HepG2 (cell line): ENCODE data around the gene IPO13. TPM values are rescaled to one million over a fixed set of nuclear protein-coding genes. Genes with fewer than 3 reads are reported as not detected.

Source experiments
- ATAC-seq: fragments of 200-7000 bp; cut with Tn5 transposase; 3 replicates; pipeline ENCODE4 v1.9.1; 2020; ENCODE audit warnings: mild to moderate bottlenecking, moderate library complexity
- BruUV-seq: library from RNA; stranded (reverse); fragments of 400-500 nt; replicated peaks from 2 replicates; lab custom pipeline; 2021; lab: Mats Ljungman, UMichigan
- CTCF ChIA-PET: fragments of 300-600 bp; formaldehyde crosslinking; extraction: SDS; loops from one replicate; lab custom pipeline; 2021; ENCODE audit warnings: low total read pairs, inconsistent platforms, low intra/inter-chr PET ratio; lab: Yijun Ruan, JAX
- POLR2A ChIA-PET: fragments of 350-600 bp; sonication (Branson Sonifier 250); formaldehyde crosslinking; loops from one replicate; lab custom pipeline; 2020; ENCODE audit warnings: antibody characterized with exemption, inconsistent platforms; lab: Yijun Ruan, JAX
- DNase-seq: peaks from one replicate; pipeline ENCODE4 v3.0.0-alpha.2; 2015; ENCODE audit warnings: low spot score
- FAIRE-seq: peaks from 3 replicates; lab custom pipeline; 2011; peaks lifted over from hg19 to GRCh38; lab: Jason Lieb, UNC
- H2AFZ ChIP-seq: one replicate; pipeline ENCODE4 v1.6.1; 2011; ENCODE audit warnings: low read length, inconsistent platforms
- H3K27ac ChIP-seq: fragments of 300-600 bp; 3 replicates; pipeline ENCODE4 v1.8.0; 2011; ENCODE audit warnings: mixed run types, mild to moderate bottlenecking, mixed read lengths, low read length, inconsistent platforms; ENCODE audit not compliant: insufficient read depth; ENCODE audit errors: extremely low read length
- H3K27me3 ChIP-seq, 2 experiments: fragments of 200-600 bp in 1 of 2; 2 replicates in 1 of 2; 3 replicates in 1 of 2; pipeline versions ENCODE4 v1.6.0 to v1.8.0; 2011; ENCODE audit warnings: low read length in 2 of 2, mild to moderate bottlenecking in 2 of 2, moderate library complexity in 2 of 2, inconsistent platforms in 1 of 2; ENCODE audit not compliant: insufficient read depth in 2 of 2, control insufficient read depth in 1 of 2
- H3K36me3 ChIP-seq, 2 experiments: fragments of 200-600 bp in 1 of 2; replicated peaks in 1 of 2; 2 replicates in 1 of 2; 3 replicates in 1 of 2; pipeline versions ENCODE4 v1.5.1 to v1.8.0; 2011; ENCODE audit warnings: low read length in 2 of 2, inconsistent platforms in 1 of 2; ENCODE audit not compliant: insufficient read depth in 2 of 2, control insufficient read depth in 1 of 2
- H3K4me1 ChIP-seq: 2 replicates; pipeline ENCODE4 v1.5.1; 2012; ENCODE audit warnings: low read length, inconsistent platforms; ENCODE audit not compliant: insufficient read depth
- H3K4me2 ChIP-seq: 2 replicates; pipeline ENCODE4 v1.6.0; 2011; ENCODE audit warnings: low read depth, low read length, inconsistent platforms
- H3K4me3 ChIP-seq, 3 experiments: fragments of 200-600 bp in 1 of 3; sonication (generic), shearing (Covaris generic) in 1 of 3; replicated peaks in 1 of 3; 2 replicates each; pipeline ENCODE4 v1.5.1; 2011 to 2016; ENCODE audit warnings: low read length in 3 of 3, inconsistent platforms in 2 of 3, low read depth in 2 of 3, mild to moderate bottlenecking in 2 of 3, control low read depth in 1 of 3, mixed read lengths in 1 of 3; ENCODE audit not compliant: insufficient read depth in 1 of 3
- H3K79me2 ChIP-seq: one replicate; pipeline ENCODE4 v1.6.1; 2011; ENCODE audit warnings: low read length, inconsistent platforms; ENCODE audit not compliant: insufficient read depth
- H3K9ac ChIP-seq: 2 replicates; pipeline ENCODE4 v1.6.0; 2011; ENCODE audit warnings: mild to moderate bottlenecking, low read depth, low read length, inconsistent platforms; ENCODE audit not compliant: insufficient read depth
- H3K9me3 ChIP-seq: 2 replicates; pipeline ENCODE4 v1.5.1; 2012; ENCODE audit warnings: mild to moderate bottlenecking, low read length
- H4K20me1 ChIP-seq: 2 replicates; pipeline ENCODE4 v1.6.0; 2011; ENCODE audit warnings: inconsistent platforms, mild to moderate bottlenecking, low read length, moderate library complexity; ENCODE audit not compliant: insufficient read depth
- ATAD3A ChIP-seq: sonication (generic); formaldehyde crosslinking; IDR thresholded peaks from 2 replicates; pipeline ENCODE4 v1.4.0; 2020; ENCODE audit warnings: missing genetic modification reagents
- BRD4 ChIP-seq: sonication (generic); formaldehyde crosslinking; IDR thresholded peaks from 2 replicates; pipeline ENCODE4 v1.4.0; 2020; ENCODE audit warnings: missing genetic modification reagents
- CAMTA2 ChIP-seq: sonication (generic); formaldehyde crosslinking; IDR thresholded peaks from 2 replicates; pipeline ENCODE4 v1.4.0; 2020; ENCODE audit warnings: mild to moderate bottlenecking, missing genetic modification reagents, borderline replicate concordance
- CCAR2 ChIP-seq: fragments of 200-400 bp; formaldehyde crosslinking; optimal IDR thresholded peaks from 2 replicates; pipeline ENCODE3; 2018; ENCODE audit warnings: low read depth, mild to moderate bottlenecking, low read length, moderate library complexity
- FOXM1 ChIP-seq: sonication (generic); formaldehyde crosslinking; IDR thresholded peaks from 2 replicates; pipeline ENCODE4 v1.5.0; 2020; ENCODE audit warnings: missing genetic modification reagents
- GATA4 ChIP-seq: sonication (generic); IDR thresholded peaks from 2 replicates; pipeline ENCODE4 v1.6.1; 2016; ENCODE audit warnings: antibody characterized with exemption, low read depth, borderline replicate concordance
- GZF1 ChIP-seq: sonication (generic); formaldehyde crosslinking; IDR thresholded peaks from 2 replicates; pipeline ENCODE4 v1.5.1; 2020; ENCODE audit warnings: mild to moderate bottlenecking, missing genetic modification reagents
- HDAC2 ChIP-seq: sonication (generic); formaldehyde crosslinking; IDR thresholded peaks from 2 replicates; pipeline ENCODE4 v1.4.0; 2020; ENCODE audit warnings: missing genetic modification reagents
- MTA3 ChIP-seq: sonication (generic); formaldehyde crosslinking; IDR thresholded peaks from 2 replicates; pipeline ENCODE4 v1.4.0; 2020; ENCODE audit warnings: missing genetic modification reagents
- MZF1 ChIP-seq: sonication (generic); formaldehyde crosslinking; IDR thresholded peaks from 2 replicates; pipeline ENCODE4 v1.8.1; 2023; ENCODE audit warnings: mild to moderate bottlenecking, missing genetic modification reagents, borderline replicate concordance
- RBM39 ChIP-seq: fragments of 200-400 bp; formaldehyde crosslinking; IDR thresholded peaks from one replicate; pipeline ENCODE4 v1.6.1; 2018; ENCODE audit warnings: antibody characterized with exemption, mild to moderate bottlenecking, low read depth, low read length; ENCODE audit not compliant: poor library complexity, severe bottlenecking
- SP1 ChIP-seq, 2 experiments: fragments of 450-650 bp in 1 of 2; sonication (generic) in 1 of 2; formaldehyde crosslinking in 1 of 2; IDR thresholded peaks; 2 replicates each; pipeline versions ENCODE4 v1.4.0 to v1.6.1; 2016 to 2020; ENCODE audit warnings: missing genetic modification reagents in 1 of 2
- SP4 ChIP-seq: sonication (generic); formaldehyde crosslinking; IDR thresholded peaks from 2 replicates; pipeline ENCODE4 v1.8.1; 2023; ENCODE audit warnings: mild to moderate bottlenecking, missing genetic modification reagents
- ZBTB3 ChIP-seq: sonication (generic); formaldehyde crosslinking; IDR thresholded peaks from 2 replicates; pipeline ENCODE4 v1.4.0; 2020; ENCODE audit warnings: low read depth, mild to moderate bottlenecking, moderate library complexity, missing genetic modification reagents, borderline replicate concordance
- ZNF432 ChIP-seq: sonication (generic); formaldehyde crosslinking; IDR thresholded peaks from 2 replicates; pipeline ENCODE4 v1.5.0; 2020; ENCODE audit warnings: missing genetic modification reagents, mild to moderate bottlenecking, borderline replicate concordance
- ZNF564 ChIP-seq: sonication (generic); formaldehyde crosslinking; IDR thresholded peaks from 2 replicates; pipeline ENCODE4 v1.8.1; 2023; ENCODE audit warnings: mild to moderate bottlenecking, missing genetic modification reagents
- WGBS: methylation state at CpG from one replicate; pipeline ENCODE4 v1.1.6; 2017; ENCODE audit warnings: low lambda C conversion rate; 5-methylcytosine and 5-hydroxymethylcytosine counted together
- in situ Hi-C: cut with HindIII; loops from 2 replicates; pipeline ENCODE4 v1.10.0; 2017; ENCODE audit warnings: low pct_unique_long_range_greater_than_20kb; ENCODE audit not compliant: extremely low pct_ligation_motif_present
- intact Hi-C: fragments of 100-400 bp; cut with micrococcal nuclease; formaldehyde crosslinking; loops from one replicate; pipeline ENCODE4 v1.10.0; 2022; ENCODE audit not compliant: unreplicated experiment
- polyA plus RNA-seq, 8 experiments: library from polyadenylated mRNA; depleted of rRNA in 3 of 8; stranded (reverse) in 7 of 8; unstranded in 1 of 8; fragments of >200 nt; fragmentation: Illumina TruSeq in 4 of 8; extraction: Trizol in 4 of 8; gene quantifications; 2 replicates each; pipeline versions ENCODE4 v1.2.1 to v1.2.3, GENCODE V29; 2011 to 2016; ENCODE audit warnings: low read depth in 4 of 8, missing spikeins in 1 of 8, mixed read lengths in 1 of 8; ENCODE audit not compliant: insufficient read depth in 1 of 8
- total RNA-seq, 5 experiments: library from RNA; depleted of rRNA; stranded (reverse); fragments of >200 nt; fragmentation: Illumina TruSeq; extraction: Trizol; gene quantifications; 2 replicates each; pipeline ENCODE4 v1.2.3, GENCODE V29; 2016; ENCODE audit warnings: low read depth in 1 of 5
- TF ChIP-seq, protein P1 (sequence below): IDR thresholded peaks from 2 replicates; pipeline ENCODE4 v1.6.1; 2016; ENCODE audit warnings: control low read depth
- TF ChIP-seq, protein P2 (sequence below): sonication (generic); formaldehyde crosslinking; IDR thresholded peaks from 2 replicates; pipeline ENCODE4 v1.4.0; 2020; ENCODE audit warnings: missing genetic modification reagents
- TF ChIP-seq, protein P3 (sequence below): sonication (generic); formaldehyde crosslinking; IDR thresholded peaks from 2 replicates; pipeline ENCODE4 v1.4.0; 2020; ENCODE audit warnings: missing genetic modification reagents, borderline replicate concordance

The IPO13 gene
- total and polyA plus RNA-seq, 2 of the 13 experiments (the other 11 are each of a cell fraction or from before 2014, with no cell fraction given): 12.9 to 15.6 TPM

DNA sequence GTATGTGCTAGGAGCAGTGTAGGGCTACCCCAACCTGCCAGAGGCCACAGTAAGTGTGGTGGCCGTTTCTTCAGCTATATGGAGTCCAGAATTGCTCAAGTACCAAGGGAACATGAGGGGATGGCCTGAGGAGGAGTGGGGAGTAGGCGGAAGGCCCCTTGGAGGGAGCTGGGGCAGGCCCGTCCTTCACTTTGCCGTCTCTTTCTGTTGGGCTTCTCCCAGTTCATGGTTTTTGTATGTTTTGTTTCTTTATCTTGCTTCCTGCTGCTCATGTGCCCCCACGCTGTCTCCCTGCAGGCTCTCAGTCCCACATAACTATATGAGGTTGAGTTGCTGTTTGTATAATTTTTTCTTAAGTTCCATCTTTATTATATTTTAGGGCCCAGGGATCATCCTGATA, 17.1 kb downstream of the IPO13 start:
- H3K4me2 ChIP-seq: no peak overlapping the region
- no peaks in the 10 kb centered on the region for H4K20me1 ChIP-seq
- no peak overlapping the region for H2AFZ ChIP-seq
- no peaks in the 10 kb centered on the region for H3K4me1 ChIP-seq
- H3K27ac ChIP-seq: no peak overlapping the region
- no peak for FAIRE-seq
- CTCF ChIA-PET: no interaction called here
- H3K4me3 ChIP-seq: no peak overlapping the region
- intact Hi-C loops: no loop called here
- in situ Hi-C loops: no loop called here
- no peak for TF ChIP-seq FOXM1 (CRISPR knock-in tag)
- TF ChIP-seq CAMTA2 (CRISPR knock-in tag): no peak
- TF ChIP-seq, protein P1, sequence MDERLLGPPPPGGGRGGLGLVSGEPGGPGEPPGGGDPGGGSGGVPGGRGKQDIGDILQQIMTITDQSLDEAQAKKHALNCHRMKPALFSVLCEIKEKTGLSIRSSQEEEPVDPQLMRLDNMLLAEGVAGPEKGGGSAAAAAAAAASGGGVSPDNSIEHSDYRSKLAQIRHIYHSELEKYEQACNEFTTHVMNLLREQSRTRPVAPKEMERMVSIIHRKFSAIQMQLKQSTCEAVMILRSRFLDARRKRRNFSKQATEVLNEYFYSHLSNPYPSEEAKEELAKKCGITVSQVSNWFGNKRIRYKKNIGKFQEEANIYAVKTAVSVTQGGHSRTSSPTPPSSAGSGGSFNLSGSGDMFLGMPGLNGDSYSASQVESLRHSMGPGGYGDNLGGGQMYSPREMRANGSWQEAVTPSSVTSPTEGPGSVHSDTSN: no peak
- no peak for TF ChIP-seq ZBTB3 (CRISPR knock-in tag)
- TF ChIP-seq CCAR2: no peak
- no peak for TF ChIP-seq BRD4
- TF ChIP-seq HDAC2 (CRISPR knock-in tag): no peak
- TF ChIP-seq MTA3 (CRISPR knock-in tag): no peak
- no peak for TF ChIP-seq RBM39
- no peak for TF ChIP-seq ZNF564 (CRISPR knock-in tag)
- TF ChIP-seq, protein P2, sequence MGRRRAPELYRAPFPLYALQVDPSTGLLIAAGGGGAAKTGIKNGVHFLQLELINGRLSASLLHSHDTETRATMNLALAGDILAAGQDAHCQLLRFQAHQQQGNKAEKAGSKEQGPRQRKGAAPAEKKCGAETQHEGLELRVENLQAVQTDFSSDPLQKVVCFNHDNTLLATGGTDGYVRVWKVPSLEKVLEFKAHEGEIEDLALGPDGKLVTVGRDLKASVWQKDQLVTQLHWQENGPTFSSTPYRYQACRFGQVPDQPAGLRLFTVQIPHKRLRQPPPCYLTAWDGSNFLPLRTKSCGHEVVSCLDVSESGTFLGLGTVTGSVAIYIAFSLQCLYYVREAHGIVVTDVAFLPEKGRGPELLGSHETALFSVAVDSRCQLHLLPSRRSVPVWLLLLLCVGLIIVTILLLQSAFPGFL (CRISPR knock-in tag): no peak
- no peak for TF ChIP-seq GZF1
- TF ChIP-seq GATA4: no peak
- TF ChIP-seq, protein P3, sequence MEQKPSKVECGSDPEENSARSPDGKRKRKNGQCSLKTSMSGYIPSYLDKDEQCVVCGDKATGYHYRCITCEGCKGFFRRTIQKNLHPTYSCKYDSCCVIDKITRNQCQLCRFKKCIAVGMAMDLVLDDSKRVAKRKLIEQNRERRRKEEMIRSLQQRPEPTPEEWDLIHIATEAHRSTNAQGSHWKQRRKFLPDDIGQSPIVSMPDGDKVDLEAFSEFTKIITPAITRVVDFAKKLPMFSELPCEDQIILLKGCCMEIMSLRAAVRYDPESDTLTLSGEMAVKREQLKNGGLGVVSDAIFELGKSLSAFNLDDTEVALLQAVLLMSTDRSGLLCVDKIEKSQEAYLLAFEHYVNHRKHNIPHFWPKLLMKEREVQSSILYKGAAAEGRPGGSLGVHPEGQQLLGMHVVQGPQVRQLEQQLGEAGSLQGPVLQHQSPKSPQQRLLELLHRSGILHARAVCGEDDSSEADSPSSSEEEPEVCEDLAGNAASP (CRISPR knock-in tag): no peak
- TF ChIP-seq ATAD3A (CRISPR knock-in tag): no peak
- no peak for TF ChIP-seq ZNF432 (CRISPR knock-in tag)
- no peak for TF ChIP-seq MZF1 (CRISPR knock-in tag)
- no peak for TF ChIP-seq SP1 (IDR thresholded peaks at IDR 0.05)
- no peak for TF ChIP-seq SP1 (CRISPR knock-in tag; IDR thresholded peaks at IDR 0.05)
- no peak for TF ChIP-seq SP4
- ATAC-seq: no peak
- H3K9me3 ChIP-seq: no peaks in the 10 kb centered on the region
- POLR2A ChIA-PET: interaction anchor here (0.6 kb wide), 1 partner anchor 30 kb away, joined by 3 read pairs; no protein-coding TSS in a partner anchor
- no peaks in the 10 kb centered on the region for H3K79me2 ChIP-seq
- peaks cover 5 to 8% of the 10 kb centered on the region in 2 experiments; a peak in 4 of 5 replicates for H3K36me3 ChIP-seq
- DNase-seq: no peak
- 89% methylated on average over 5 of the region's 5 CpGs for whole genome bisulfite sequencing
- H3K27me3 ChIP-seq: no peaks in the 10 kb centered on the region
- no TSS peak for BruUV-seq
- no peak overlapping the region for H3K9ac ChIP-seq
